ENCODE results near the gene KIF24.
"Not testable (repeated sequence)": the region's sequence is repeated elsewhere in the genome, so short reads cannot be mapped to it uniquely, and the experiment has no call there.

KIF24 gene

GRCh38 chr9:34321451-34321850 is 7.6 kb downstream of the KIF24 start:
- DNase-seq, result peak in 2 of 4 experiments; percentile 44 to 55

DNA sequence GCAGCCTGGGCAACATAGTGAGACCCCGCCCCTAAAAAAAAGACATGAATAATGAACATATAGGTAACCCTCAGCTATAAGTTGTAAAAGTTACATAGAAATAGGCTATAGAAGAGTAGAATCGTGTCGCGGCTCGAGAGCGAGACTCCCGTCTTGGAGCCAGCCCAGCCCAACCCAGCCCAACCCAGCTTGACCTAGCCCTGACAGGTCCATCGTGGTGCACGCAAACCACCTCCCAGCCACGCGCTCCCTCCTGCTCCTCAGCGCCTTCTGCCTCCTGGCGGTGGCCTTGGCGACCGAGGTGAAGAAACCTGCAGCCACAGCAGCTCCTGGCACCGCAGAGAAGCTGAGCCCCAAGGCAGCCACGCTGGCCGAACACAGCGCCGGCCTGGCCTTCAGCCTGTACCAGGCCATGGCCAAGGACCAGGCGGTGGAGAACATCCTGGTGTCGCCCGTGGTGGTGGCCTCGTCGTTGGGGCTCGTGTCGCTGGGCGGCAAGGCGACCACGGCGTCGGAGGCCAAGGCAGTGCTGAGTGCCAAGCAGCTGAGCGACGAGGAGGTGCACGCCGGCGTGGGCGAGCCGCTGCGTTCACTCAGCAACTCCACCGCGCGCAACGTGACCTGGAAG is 10.8 kb downstream of the KIF24 start:
- no peak for DNase-seq

DNA sequence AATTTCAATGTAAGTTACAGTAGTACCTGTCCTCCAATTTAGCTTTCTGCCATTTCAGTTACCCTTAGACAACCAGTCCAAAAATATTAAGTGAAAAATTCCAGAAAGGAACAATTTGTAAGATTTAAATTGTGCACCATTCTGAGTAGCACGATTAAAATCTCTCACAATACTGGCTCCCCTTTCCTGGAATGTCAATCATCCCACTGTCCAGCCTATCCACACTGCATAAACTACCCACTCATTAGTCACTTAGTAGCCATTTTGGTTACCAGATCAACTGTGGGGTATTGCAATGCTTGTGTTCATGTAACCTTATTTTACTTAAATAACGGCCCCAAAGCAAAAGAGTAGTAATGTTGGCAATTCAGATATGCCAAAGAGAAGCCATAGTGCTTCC is 11.6 kb downstream of the KIF24 start:
- DNase-seq, result no peak

DNA sequence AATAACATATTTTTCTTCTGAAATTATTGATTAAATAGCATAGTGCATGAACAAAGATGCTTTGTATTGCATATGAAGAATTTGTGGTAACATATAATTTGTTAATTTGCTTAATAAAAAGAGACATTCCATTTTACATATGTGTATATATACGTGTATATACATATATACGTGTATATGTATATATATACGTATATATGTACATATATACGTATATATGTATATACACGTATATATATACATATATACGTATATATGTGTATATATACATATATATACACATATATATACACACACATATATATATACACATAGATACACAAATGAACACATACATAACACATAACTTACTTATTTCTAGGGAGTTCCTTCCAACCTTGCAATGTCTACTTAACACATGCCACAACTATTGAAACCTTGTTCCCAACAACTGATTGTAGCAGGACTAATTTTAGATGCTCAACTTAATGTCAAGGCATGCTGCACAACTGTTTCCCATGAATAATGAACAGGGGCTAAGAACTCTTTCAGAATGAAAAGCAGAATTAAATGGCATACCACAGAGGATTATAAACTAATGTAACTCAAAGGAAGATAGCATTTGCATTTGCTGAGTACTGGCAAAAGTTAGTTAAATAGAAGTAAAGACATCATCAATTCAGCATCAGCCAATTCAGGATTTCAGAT is 17.4 kb downstream of the KIF24 start:
- DNase-seq, result no peak

DNA sequence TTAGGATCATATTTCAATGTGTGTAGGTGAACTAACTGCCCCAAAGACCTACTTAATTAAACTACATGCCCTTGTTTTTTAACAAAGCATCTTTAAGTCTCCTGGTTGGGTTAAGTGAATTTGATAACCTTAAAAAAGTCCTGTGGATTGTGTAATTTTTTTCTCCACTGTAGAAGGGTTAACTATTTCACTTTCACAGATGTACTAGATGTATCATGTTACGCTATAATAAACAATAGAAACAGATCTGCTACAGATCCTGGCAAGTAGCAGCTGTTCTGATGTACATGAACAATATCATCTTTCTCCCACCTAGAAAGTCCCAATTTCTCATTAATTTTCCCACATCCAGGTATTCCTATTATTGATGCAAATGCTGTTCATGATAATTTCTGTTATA is 18.9 kb downstream of the KIF24 start:
- DNase-seq, result no peak

GRCh38 chr9:34308316-34308715 is 20.8 kb downstream of the KIF24 start:
- DNase-seq, result not testable (repeated sequence)

- not testable (repeated sequence) for DNase-seq
These were observed 28.0 kb downstream of the KIF24 start for GRCh38 chr9:34301064-34301463.

GRCh38 chr9:34292552-34292951 is 36.5 kb downstream of the KIF24 start:
- no peak for DNase-seq

DNA sequence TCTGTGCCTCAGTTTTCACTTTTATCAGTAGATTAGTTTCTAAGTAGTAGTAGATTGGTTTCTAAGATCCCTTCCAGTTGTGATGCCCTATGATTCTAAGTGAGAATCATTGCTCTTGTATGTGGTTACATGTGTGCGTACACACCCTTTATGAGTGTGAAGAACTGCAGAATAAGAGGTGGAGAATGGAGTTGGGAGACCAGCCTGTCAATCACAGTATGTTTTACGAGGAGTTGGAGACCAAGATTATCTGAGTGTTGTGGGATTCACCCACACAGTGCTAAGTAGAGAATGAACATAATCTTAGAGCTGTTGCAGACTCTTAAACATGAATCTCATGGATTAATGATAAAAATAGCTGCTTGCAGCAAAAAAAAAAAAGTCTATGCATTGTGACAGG is 37.6 kb downstream of the KIF24 start:
- no peak for DNase-seq

DNA sequence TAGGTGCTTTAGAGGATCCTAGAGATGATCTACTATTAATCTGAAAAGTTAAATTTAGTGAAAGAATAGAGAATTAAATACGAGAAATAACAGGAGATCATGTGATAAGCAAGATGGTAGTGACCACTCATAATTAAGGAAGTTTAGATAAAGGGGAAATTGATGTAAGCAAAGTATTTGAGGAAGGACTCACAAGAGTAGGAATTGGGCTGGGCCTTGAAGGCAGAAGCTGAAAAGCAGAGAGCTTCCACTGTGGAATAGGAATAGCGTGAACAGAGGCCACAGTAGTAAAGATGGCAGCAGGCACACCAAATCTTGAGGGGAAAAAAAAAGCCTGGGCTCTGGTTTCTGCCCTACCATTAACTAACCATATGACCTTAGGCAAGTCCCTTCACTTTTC is 38.0 kb downstream of the KIF24 start:
- DNase-seq, result peak; percentile 68 to 93 (median 82)

- no peak for DNase-seq
These were observed 39.9 kb downstream of the KIF24 start for GRCh38 chr9:34289159-34289558.

DNA sequence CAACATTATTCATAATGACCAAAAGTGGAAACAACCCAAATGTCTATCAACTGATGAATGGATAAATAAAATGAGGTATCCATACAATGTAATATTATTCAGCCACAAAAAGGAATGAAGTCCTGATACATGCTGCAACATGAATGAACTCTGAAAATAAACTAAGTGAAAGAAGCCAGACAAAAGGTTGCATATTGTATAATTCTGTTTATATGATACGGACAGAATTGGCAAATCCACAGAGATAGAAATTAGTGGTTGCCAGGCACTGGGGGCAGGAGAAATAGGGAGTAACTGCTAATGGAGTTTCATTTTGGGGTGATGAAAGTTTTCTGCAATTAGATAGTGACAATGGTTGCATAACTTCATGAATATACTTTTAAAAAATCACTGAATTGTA is 47.0 kb downstream of the KIF24 start:
- no peak for DNase-seq

GRCh38 chr9:34279411-34279810 is 49.7 kb downstream of the KIF24 start:
- DNase-seq, result no peak
